HPDE6-E6E7 (cell line): Measurements from ENCODE around the gene TDP1.
"Not testable (repeated sequence)": the region's sequence is repeated elsewhere in the genome, so short reads cannot be mapped to it uniquely, and the experiment has no call there.

Experiments
- DNase-seq: peaks from one replicate; pipeline ENCODE4 v3.0.0; 2011; ENCODE audit warnings: missing footprints; ENCODE audit errors: extremely low spot score

The TDP1 gene

DNA sequence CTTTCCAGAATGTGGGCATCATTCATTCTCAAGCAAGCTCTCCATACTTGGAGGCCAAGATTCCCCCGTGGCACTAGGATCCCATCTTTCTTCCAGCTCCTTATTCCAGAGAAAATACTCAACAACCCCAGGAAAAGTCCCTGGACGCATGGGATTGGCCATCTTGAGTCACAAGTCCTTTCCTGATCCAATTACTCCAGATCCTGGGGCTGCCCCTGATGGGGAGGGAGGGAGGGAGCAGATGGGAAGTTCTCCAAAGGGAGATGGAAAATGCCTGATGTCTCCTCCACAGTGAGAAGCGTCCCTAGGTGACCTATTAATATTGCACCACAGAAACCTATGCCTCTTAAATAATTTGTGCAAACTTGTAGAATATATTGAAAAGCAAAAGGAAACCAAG, 93.7 kb downstream of the TDP1 start:
- no peak for DNase-seq

DNA sequence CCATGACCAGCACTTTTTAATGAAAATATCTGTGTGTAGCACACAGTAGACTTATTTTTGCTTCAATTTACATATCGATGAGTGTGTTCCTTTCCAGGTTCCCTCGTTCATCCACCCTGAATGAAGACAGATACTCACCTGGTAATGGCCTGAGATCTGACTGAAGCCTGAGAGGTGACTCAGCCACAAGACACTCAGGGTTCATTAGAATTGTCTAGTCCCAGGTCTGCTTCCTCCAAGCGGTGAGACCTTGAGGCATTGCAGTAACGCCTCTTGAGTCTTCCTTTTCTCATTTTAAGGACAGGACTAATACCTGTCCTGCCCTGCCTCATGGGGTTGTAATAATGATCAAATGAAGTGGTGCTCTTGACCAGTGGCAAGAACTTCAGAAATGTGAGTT, 94.5 kb downstream of the TDP1 start:
- no peak for DNase-seq

DNA sequence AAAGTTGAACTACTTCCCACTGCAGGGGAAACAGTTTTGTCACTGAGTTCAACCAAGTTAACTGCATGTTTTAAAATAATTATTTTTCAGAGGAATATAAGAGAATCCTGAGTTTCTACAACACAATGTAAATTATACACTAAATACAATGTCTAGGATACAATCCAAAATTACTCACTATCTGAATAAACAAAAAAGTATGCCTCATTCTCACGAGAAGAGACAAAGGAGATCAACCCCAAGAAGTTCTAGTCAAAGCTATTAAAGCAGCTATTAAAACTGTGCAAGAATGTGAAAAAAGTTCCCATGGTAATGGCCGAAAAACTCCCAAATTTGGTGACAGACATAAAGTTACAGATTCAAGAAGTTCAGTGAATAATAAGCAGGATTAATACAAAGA, 97.3 kb downstream of the TDP1 start:
- no peak for DNase-seq

DNA sequence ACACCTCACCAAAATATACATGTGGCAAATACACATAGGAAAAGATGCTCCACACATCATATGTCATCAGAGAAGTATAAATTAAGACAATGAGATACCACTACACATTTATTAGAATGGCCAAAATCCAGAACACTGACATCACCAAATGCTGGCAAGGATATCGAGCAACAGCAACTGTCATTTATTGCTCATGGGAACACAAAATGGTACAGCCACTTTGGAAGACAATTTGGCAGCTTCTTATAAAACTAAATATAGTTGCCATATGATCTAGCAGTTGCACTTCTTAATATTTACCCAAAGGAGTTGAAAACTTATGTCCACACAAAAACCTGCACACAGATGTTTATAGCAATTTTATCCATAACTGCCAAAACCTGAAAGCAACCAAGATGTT, 99.1 kb downstream of the TDP1 start:
- no peak for DNase-seq

DNA sequence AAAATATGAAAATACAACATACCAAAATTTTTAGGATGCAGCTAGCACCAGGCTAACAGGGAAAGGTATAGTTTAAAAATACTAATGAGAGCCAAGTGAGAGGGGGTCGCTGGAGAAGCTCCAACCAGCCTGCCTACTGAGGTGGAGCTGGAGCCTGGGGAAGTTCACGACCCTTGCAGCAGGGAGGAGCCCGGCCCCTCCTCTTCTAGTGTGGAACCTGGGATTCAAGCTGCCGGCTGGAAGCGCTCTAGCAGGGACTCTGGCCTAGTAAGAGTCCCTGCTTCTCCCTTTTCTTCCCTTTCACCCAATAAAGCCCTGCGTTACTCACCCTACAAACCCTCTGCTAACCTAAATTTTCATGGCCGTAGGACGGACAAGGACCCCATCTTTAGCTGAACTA, 101.1 kb downstream of the TDP1 start:
- DNase-seq = no peak

DNA sequence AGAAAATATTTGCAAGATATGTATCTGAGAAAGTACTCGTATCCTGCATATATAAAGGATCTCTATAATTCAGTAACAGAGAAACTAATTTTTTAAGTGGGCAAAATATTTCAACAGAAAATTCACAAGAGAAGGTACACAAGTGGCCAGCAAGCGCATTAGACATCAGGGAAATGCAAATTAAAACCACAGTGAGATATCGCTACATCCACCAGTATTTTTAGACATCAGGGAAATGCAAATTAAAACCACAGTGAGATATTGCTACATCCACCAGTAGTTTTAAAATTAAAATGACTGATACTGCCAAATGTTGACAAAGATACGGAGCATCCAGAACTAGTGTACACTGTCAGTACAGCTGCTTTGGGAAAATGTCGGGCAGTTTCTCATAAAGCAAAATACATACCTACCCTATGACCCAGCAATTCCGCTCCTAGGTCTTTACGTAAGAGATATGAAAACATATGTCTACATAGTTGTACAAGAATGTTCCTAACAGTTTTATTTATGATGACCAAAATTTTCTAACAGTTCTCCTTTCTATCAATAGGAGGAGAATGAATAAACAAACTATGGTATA, 103.2 kb downstream of the TDP1 start:
- DNase-seq = no peak

DNA sequence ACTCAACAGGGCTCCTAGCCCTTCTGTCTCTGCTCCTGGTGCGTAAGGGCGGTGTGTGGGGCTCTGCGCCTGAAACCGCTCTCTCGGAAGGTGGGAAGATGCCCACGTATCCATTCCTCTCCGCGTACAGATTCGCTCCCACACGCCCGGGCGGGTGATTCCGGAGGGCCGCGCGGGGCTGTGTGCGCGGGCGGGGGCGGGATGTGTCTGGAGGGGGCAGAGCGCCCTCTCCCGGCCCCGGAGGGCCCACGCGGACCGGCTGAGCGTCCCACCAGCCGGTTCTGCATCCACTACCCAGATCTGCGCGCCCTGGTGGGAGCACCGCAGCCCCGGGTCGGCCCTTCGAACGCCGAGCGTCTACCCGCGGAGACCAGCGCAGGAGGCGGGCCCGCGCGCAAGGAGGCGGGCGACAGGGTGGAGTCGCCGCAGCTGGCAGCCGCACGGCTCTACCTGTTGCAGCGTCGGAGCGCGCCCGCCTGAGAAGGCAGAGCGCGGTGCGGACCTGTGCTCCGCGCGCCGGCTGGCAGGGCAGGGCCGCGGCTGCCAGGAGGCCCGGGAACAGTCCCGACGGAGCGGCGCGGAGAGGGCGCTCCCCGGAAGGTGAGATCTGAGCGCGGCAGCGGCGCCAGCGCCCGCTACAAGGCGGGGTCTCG, 104.7 kb downstream of the TDP1 start:
- peak; percentile 52 for DNase-seq

DNA sequence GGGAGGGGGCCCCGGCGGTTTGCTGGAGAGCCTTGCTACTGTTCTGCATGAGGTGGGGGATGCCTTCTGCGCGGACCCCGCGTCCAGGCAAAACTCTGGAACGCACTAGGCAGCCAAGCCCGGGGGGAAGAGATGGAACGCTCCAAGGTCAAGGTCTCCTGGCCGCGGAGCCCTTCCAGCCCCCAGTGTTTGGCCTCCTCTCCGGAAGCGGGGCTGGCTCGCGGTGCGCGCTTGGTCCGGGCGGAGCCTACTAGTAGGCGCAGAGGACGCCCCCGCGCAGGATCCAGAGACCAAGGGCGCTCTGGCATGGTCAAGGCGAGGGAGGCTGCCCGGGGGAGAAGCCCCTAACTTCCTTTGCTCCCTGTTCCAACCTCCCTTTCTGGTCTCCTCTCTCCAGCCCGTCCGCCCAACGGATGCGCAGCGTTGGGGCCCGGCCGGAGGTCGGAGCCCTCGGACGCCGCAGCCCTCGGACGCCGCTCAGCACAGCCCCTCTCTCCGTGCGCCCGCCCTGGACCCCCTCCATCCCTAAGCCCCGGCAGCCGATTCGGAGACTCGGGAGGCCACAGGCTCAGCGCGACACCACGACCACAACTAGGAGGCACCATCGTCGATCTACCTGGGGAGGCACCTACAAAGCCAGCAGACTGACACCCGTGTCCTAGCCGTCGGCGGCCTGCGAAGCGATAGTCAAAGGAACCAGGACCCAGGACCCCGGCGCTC, 105.4 kb downstream of the TDP1 start:
- no peak for DNase-seq

DNA sequence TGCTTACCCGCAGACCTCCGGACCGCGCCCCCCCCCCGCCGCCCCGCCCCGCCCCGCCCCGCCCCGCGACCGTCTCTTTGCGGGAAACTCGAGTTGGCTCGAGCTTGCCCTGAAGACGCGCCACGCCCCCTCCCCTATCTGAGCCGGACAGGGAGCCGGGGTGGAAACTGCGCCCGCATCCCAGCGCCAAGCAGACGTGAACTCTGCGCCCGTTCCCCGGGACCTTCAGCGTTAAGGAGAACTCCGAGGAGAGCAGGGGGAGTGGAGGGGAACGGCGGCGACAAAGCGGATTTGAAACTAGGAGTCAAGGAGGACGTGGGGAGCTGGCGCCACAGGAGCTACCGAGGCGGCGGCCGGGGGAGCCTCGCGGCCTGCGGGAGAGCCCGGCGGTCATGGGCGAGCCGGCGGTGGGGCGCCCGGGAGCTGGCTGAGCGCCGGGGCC, 106.0 kb downstream of the TDP1 start, which contains the start of gene KCNK13:
Gene KCNK13 (plus strand): TSS at position 310 of the 442 bp plus-strand sequence. CDS start 212 bp downstream, outside the sequence.
- no peak for DNase-seq

DNA sequence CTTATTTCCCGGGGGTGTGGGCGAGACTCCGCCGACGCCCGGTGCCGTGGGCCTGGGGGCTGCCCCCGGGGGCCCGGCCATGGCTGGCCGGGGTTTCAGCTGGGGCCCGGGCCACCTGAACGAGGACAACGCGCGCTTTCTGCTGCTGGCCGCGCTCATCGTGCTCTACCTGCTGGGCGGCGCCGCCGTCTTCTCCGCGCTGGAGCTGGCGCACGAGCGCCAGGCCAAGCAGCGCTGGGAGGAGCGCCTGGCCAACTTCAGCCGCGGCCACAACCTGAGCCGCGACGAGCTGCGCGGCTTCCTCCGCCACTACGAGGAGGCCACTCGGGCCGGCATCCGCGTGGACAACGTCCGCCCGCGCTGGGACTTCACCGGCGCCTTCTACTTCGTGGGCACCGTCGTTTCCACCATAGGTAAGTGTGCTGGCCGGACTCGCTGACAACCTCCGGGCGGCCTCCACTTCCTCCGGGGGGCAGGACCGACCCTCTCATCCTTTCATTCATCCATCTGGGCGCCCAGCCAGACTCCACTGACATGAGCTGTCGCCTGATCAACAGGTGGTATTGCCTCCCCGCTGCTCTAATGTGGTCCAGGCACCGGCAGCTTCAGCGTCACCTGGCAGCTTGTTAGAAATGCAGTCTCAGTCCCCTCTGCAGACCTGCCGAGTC, 106.5 kb downstream of the TDP1 start:
- no peak for DNase-seq

DNA sequence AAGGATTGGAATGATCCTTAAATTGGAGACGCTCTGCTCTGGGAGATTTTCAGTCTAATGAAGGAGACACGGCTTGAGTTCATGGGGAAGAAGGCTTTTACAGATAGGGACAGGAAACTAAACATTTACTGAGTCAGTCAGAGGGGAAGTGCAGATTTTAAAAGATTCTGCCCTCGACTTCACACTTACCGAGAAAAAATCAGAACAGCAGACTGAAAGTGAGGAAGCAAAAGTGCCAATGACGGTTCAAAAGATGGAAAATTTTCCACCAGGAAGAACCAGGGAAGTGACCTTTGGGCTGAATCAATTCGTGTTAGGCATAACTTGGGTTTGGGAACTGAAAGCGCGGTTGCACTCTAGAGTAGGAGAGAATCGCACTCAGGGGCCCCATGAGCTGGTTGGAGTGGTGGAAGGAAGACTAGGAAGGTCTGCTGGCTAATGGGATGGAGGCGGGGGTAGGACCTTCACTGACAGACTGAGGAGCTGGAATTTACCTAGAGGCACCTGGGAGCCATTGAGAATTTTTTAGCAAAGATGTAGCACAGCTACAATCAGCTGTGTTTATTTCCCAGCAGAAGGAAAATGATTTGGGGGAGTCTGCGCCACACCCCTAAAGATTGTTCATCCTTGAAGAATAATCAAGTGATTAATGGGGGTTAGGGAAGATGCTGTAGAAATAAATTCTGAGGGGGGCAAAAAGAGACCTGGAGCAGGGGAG, 107.3 kb downstream of the TDP1 start:
- DNase-seq = no peak

DNA sequence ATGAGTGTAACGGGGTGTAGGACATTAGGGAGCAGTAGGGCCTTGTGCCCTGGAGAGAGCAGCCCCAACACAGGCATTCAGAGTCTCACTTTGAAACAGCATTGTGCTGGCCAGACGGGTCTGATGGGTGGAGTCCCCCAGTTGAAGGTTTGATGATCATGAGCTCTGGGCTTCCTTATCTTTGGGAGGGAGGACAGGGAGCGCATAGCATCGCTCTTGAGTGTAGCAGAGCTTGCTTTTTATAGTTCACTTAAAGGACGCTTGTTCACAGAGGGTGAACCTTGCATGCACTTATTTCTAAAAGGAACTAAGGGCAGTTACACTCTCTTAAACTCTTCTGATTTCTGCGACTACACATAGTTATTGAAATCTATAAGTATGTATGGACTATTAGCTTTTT, 116.6 kb downstream of the TDP1 start:
- DNase-seq = no peak

DNA sequence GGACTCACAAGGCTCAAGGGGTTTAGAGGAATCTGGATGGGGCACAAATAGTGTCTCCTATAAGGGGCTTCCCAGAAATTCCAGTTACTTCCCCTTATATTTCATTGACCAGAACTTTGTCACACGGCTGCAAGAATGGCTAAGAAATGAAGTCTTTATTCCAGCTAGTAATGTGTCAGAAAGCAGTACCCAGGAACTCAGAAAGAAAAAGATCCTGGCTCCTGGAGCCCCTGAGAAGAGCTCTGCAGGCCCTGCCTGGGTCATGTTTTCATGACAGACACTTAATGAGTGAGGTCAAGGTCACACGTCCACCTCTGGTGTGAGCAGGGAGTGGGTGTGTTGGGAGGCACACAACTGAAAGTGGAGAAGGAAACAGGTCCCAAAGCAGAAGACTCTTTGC, 123.8 kb downstream of the TDP1 start:
- no peak for DNase-seq

DNA sequence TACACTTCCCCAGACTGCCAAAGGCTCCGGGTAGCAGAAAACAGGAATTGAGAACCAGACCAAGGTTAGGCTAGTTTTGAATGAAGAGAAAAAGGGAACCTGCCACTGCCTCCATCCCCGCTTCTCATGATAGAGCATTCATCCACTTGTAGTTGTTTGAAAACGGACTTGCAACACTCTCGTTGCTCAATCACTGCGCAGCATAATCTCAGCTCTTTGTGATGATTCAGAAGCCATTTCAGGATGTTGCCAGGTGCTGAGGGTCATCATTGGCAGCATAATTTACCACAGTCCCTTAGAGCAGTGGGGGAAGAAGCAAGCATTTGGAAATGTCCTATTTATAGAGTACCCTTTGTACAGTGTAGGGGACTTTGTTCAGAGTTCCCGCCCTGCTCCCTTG, 131.7 kb downstream of the TDP1 start:
- DNase-seq = peak; percentile 57

DNA sequence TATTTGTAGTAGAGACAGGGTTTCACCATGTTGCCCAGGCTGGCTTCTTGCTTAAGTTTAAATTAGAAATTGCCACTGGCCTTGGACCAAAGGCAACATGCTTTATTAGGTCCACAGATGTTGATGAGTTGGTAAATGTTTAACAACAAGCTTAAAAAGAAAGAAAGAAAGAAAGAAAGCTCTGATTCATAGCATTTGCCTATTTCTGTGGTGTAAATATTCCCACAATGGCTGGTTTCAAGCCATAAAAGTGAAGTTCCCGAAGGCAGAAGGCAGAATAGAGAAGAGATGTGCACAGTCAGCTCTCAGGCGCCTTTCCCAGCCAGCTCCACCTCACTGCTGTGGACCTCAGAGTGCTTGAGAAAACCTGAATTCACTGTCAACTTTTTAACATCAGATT, 132.4 kb downstream of the TDP1 start:
- DNase-seq = no peak

DNA sequence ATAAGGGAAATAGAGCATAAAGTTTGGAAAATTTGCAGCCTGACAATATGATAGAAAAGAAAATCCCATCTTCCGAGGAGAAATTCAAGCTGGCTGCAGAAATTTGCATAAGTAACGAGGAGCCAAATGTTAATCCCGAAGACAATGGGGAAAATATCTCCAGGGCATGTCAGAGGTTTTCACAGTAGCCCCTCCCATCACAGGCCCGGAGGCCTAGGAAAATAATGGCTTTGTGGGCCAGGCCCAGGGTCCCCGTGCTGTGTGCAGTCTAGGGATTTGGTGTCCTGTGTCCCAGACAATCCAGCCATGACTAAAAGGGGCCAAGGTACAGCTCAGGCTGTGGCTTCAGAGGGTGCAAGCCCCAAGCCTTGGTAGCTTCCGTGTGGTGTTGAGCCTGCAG, 133.8 kb downstream of the TDP1 start:
- not testable (repeated sequence) for DNase-seq

DNA sequence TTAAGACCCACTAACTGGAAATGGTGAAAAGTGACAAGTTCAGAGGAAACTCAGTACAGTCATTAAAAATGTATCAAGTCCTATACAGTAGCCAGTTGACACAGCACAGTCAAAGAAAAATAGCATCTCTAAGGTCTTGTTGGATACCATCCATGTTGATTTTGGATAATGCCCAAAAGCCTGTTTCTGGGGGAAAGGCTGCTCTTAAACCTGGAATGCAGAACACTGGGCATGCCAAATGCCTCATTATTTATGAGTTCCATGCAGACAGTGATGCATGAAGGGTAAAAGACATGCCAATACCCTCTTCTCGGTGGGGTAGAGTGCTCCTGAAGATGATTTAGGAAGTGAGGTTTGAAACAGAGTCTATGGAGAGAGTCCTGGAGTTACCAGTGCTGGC, 135.7 kb downstream of the TDP1 start:
- DNase-seq = no peak

DNA sequence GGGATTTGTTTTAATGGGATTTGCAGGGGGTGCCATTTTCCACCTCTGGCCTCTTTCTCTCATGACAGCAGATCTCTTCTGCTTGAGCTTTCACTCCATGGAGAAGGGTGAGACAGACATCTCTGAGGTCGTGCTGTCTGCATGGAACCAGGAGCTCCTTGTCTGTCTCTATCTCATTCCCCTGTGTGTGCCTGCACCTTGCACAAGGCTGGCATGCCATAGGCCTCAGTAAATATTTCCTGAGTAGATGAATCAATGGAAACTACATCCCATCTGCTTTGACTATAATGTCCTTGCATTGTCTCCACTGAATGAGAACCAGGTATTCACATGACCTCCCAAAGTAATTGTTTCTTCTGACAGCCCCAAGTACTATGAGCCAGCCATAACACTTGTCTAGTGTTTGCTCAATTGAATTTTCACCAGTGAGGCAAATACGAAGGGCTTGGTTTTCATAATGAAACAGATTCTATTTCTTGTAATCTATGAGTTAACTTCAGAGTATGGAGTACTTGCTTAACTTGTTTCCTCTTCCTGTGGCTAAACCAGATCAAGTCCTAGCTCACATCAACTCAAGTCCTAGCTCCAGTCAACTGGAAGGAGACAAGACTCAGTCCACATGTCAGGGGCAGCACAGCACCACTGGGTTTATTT, 138.3 kb downstream of the TDP1 start:
- peak; percentile 43 for DNase-seq
